Thyroid gland (tissue), 4 donors: ENCODE results near the gene SH3TC2.

Experiments used
- POLR2A ChIP-seq, 2 donors: fragments of 450-650 bp; IDR thresholded peaks; one replicate each; pipeline ENCODE4 v1.6.1; 2017; ENCODE audit warnings: antibody characterized with exemption in 2 of 2, mild to moderate bottlenecking in 2 of 2, moderate library complexity in 1 of 2
- TF ChIP-seq, protein P1 (sequence below), 6 experiments: fragments of 200-600 bp in 3 of 6; fragments of 450-650 bp in 3 of 6; sonication (generic) in 3 of 6; IDR thresholded peaks; one replicate each; pipeline ENCODE4 v1.5.1; 2016 to 2019; ENCODE audit warnings: antibody characterized with exemption in 6 of 6, mild to moderate bottlenecking in 2 of 6, inconsistent platforms in 1 of 6, moderate library complexity in 1 of 6

DNA sequence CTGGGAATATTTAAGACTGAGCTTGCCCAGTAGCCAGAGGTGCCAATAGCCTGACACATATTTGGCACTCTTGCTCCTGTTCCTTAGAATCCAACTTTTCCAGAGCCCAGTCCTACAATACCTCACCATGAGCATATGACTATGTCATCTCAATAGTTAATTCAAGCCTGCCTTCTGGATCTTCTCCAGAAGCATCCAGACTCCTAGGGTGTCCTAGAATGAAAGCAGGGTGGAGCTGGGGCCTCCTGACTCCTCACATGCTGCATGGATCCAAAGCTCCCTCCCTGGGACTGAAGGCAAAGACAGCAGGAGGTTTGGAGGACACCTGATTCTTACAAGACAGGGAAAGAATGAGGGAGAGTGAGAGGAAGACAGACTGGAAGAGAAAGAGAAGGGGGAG lies 37.9 kb downstream of the SH3TC2 start:
- TF ChIP-seq, protein P1, sequence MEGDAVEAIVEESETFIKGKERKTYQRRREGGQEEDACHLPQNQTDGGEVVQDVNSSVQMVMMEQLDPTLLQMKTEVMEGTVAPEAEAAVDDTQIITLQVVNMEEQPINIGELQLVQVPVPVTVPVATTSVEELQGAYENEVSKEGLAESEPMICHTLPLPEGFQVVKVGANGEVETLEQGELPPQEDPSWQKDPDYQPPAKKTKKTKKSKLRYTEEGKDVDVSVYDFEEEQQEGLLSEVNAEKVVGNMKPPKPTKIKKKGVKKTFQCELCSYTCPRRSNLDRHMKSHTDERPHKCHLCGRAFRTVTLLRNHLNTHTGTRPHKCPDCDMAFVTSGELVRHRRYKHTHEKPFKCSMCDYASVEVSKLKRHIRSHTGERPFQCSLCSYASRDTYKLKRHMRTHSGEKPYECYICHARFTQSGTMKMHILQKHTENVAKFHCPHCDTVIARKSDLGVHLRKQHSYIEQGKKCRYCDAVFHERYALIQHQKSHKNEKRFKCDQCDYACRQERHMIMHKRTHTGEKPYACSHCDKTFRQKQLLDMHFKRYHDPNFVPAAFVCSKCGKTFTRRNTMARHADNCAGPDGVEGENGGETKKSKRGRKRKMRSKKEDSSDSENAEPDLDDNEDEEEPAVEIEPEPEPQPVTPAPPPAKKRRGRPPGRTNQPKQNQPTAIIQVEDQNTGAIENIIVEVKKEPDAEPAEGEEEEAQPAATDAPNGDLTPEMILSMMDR (IDR thresholded peaks at IDR 0.05) = no peak
- TF ChIP-seq POLR2A (IDR thresholded peaks at IDR 0.05) = no peak
